Astrocyte (in vitro differentiated cells and primary cell): ENCODE results near the gene L3MBTL1. TPM values are rescaled to one million over a fixed set of nuclear protein-coding genes. Genes with fewer than 3 reads are reported as not detected.

ENCODE experiments used
- DNase-seq: peaks from one replicate; pipeline ENCODE4 v3.0.0-alpha.2; 2010; ENCODE audit warnings: low read depth
- FAIRE-seq: peaks from 2 replicates; lab custom pipeline; 2011; peaks lifted over from hg19 to GRCh38; lab: Jason Lieb, UNC
- H2AFZ ChIP-seq: 2 replicates; pipeline ENCODE4 v1.6.0; 2012; ENCODE audit warnings: low read depth, low read length, inconsistent platforms
- H3K27ac ChIP-seq: 2 replicates; pipeline ENCODE4 v1.5.1; 2011; ENCODE audit warnings: low read depth, low read length, inconsistent platforms
- H3K27me3 ChIP-seq: 2 replicates; pipeline ENCODE4 v1.6.0; 2011; ENCODE audit warnings: low read length, inconsistent platforms; ENCODE audit not compliant: insufficient read depth
- H3K36me3 ChIP-seq: 2 replicates; pipeline ENCODE4 v1.5.1; 2011; ENCODE audit warnings: low read length, inconsistent platforms; ENCODE audit not compliant: insufficient read depth
- H3K4me1 ChIP-seq: 2 replicates; pipeline ENCODE4 v1.5.1; 2011; ENCODE audit warnings: low read length, inconsistent platforms; ENCODE audit not compliant: insufficient read depth
- H3K4me2 ChIP-seq: 2 replicates; pipeline ENCODE4 v1.6.0; 2012; ENCODE audit warnings: low read length, inconsistent platforms
- H3K4me3 ChIP-seq: 2 replicates; pipeline ENCODE4 v1.5.1; 2011; ENCODE audit warnings: low read depth, mild to moderate bottlenecking, low read length, inconsistent platforms; ENCODE audit not compliant: insufficient read depth
- H3K79me2 ChIP-seq: 2 replicates; pipeline ENCODE4 v1.6.0; 2012; ENCODE audit warnings: mild to moderate bottlenecking, low read length, inconsistent platforms; ENCODE audit not compliant: insufficient read depth
- H3K9ac ChIP-seq: 2 replicates; pipeline ENCODE4 v1.6.0; 2012; ENCODE audit warnings: mild to moderate bottlenecking, low read length, inconsistent platforms
- H3K9me3 ChIP-seq: 2 replicates; pipeline ENCODE4 v1.5.1; 2012; ENCODE audit warnings: low read depth, mild to moderate bottlenecking, low read length, inconsistent platforms; ENCODE audit not compliant: insufficient read depth
- H4K20me1 ChIP-seq: 2 replicates; pipeline ENCODE4 v1.6.0; 2012; ENCODE audit warnings: low read length, inconsistent platforms; ENCODE audit not compliant: insufficient read depth
- H3K27ac Mint-ChIP-seq: one replicate; pipeline ENCODE4 v1.8.0; 2021; ENCODE audit warnings: mild to moderate bottlenecking, mixed read lengths; ENCODE audit not compliant: unreplicated experiment
- H3K27me3 Mint-ChIP-seq: one replicate; pipeline ENCODE4 v1.8.0; 2021; ENCODE audit warnings: low read depth, mixed read lengths; ENCODE audit not compliant: unreplicated experiment
- H3K36me3 Mint-ChIP-seq: one replicate; pipeline ENCODE4 v1.8.0; 2021; ENCODE audit warnings: low read depth, mixed read lengths; ENCODE audit not compliant: unreplicated experiment
- H3K4me1 Mint-ChIP-seq: one replicate; pipeline ENCODE4 v1.8.0; 2021; ENCODE audit warnings: low read depth, mixed read lengths; ENCODE audit not compliant: unreplicated experiment
- H3K4me3 Mint-ChIP-seq: one replicate; pipeline ENCODE4 v1.8.0; 2021; ENCODE audit warnings: mild to moderate bottlenecking, moderate library complexity, mixed read lengths; ENCODE audit not compliant: unreplicated experiment
- H3K9me3 Mint-ChIP-seq: one replicate; pipeline ENCODE4 v1.8.0; 2021; ENCODE audit warnings: mild to moderate bottlenecking, mixed read lengths; ENCODE audit not compliant: unreplicated experiment
- EZH2 ChIP-seq: IDR thresholded peaks from 2 replicates; pipeline ENCODE4 v1.6.1; 2012; ENCODE audit warnings: mild to moderate bottlenecking, low read length, inconsistent platforms; ENCODE audit not compliant: insufficient read depth
- total RNA-seq: library from RNA; stranded (reverse); gene quantifications from 2 replicates; pipeline ENCODE4 v1.2.1, GENCODE V29; 2021
- TF ChIP-seq, protein P1 (sequence below): IDR thresholded peaks from 2 replicates; pipeline ENCODE4 v1.5.1; 2011; ENCODE audit warnings: low read depth, mild to moderate bottlenecking, inconsistent platforms, low read length, moderate library complexity; ENCODE audit not compliant: insufficient read depth

Gene L3MBTL1
- total RNA-seq, 1 donor from 2014 or later = 13.0 TPM

DNA sequence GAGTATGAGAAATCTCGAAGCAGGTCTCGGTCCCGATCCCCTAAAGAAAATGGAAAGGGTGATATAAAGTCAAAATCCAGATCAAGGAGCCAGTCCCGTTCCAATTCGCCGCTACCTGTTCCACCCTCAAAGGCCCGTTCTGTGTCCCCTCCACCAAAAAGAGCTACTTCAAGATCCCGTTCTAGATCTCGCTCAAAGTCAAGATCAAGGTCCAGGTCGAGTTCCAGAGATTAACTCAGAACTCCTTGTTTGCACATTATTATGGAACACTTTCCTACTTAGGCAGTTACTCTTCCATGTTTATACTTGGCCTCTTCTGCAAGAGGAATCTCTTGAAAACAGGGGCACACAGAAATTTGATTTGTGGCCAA, 46.7 kb upstream of the L3MBTL1 start:
- H3K4me2 ChIP-seq = peak overlapping the region; percentile 94
- no peak overlapping the region for H3K9ac ChIP-seq
- H3K27me3 Mint-ChIP-seq = no peaks in the 10 kb centered on the region
- no peak overlapping the region for H3K4me3 Mint-ChIP-seq
- H3K4me1 ChIP-seq = peaks cover 19% of the 10 kb centered on the region
- H3K27ac Mint-ChIP-seq = no peak overlapping the region
- no peaks in the 10 kb centered on the region for H3K27me3 ChIP-seq
- no peaks in the 10 kb centered on the region for H3K9me3 Mint-ChIP-seq
- no peak for TF ChIP-seq EZH2
- TF ChIP-seq, protein P1, sequence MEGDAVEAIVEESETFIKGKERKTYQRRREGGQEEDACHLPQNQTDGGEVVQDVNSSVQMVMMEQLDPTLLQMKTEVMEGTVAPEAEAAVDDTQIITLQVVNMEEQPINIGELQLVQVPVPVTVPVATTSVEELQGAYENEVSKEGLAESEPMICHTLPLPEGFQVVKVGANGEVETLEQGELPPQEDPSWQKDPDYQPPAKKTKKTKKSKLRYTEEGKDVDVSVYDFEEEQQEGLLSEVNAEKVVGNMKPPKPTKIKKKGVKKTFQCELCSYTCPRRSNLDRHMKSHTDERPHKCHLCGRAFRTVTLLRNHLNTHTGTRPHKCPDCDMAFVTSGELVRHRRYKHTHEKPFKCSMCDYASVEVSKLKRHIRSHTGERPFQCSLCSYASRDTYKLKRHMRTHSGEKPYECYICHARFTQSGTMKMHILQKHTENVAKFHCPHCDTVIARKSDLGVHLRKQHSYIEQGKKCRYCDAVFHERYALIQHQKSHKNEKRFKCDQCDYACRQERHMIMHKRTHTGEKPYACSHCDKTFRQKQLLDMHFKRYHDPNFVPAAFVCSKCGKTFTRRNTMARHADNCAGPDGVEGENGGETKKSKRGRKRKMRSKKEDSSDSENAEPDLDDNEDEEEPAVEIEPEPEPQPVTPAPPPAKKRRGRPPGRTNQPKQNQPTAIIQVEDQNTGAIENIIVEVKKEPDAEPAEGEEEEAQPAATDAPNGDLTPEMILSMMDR = no peak
- H3K27ac ChIP-seq = no peak overlapping the region
- H3K4me1 Mint-ChIP-seq = peaks cover 7% of the 10 kb centered on the region
- no peak for FAIRE-seq
- DNase-seq = no peak
- H3K9me3 ChIP-seq = no peaks in the 10 kb centered on the region
- no peak overlapping the region for H3K4me3 ChIP-seq
- H3K36me3 Mint-ChIP-seq = peaks cover 29% of the 10 kb centered on the region
- H2AFZ ChIP-seq = no peak overlapping the region
- peaks cover 65% of the 10 kb centered on the region for H3K36me3 ChIP-seq
- H3K79me2 ChIP-seq = peaks cover 70% of the 10 kb centered on the region
- peaks cover 73% of the 10 kb centered on the region for H4K20me1 ChIP-seq

DNA sequence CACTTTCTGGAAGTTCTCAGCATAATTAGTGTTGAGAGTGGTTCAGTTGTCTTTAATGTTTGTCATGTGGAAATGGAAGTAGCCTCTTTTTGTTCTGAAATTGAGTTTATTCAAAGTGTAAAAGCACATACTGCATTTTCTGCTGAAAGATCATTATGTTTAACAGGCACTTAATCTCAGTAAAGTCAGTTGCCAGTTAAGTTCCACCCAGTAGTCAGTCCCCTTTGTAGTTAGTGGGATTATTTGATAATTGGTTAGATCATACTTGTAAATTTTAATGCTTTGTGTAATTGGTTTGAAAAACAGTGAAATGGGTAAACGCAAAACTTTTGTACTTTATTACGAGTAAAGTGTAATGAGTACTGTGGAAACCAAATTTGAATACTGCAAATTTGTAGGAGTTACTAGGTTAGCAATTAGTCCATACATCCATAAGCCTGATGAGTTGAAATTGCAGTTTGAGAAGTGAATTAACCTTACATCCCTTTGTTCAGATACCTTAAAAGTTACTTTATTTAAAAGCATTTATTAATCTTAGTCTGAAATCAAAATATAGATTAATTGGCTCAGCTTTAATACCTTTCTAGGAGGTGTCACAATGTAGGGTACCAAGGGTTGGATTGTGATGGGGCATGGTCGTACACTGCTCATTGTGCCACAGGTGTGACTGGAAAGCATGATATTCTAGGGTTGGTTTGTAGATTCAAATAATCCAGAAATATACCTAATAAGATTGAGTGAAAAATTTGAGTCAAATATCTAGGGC, 45.4 kb upstream of the L3MBTL1 start:
- peaks cover 13% of the 10 kb centered on the region for H3K4me1 ChIP-seq
- H3K9me3 ChIP-seq = no peaks in the 10 kb centered on the region
- Mint-ChIP-seq H3K36me3 (peaks cover 29% of the 10 kb centered on the region), H3K4me3 (peak overlapping the region; percentile 60), H3K27me3 (no peaks in the 10 kb centered on the region), H3K4me1 (peaks cover 7% of the 10 kb centered on the region), H3K27ac (no peak overlapping the region), H3K9me3 (no peaks in the 10 kb centered on the region)
- peaks cover 70% of the 10 kb centered on the region for H3K79me2 ChIP-seq
- no peak overlapping the region for H2AFZ ChIP-seq
- no peak for DNase-seq
- H3K27me3 ChIP-seq = no peaks in the 10 kb centered on the region
- H3K27ac ChIP-seq = no peak overlapping the region
- FAIRE-seq = no peak
- H3K9ac ChIP-seq = peak overlapping the region; percentile 15
- peaks cover 85% of the 10 kb centered on the region for H4K20me1 ChIP-seq
- H3K4me3 ChIP-seq = no peak overlapping the region
- TF ChIP-seq, protein P1 = no peak
- no peak for TF ChIP-seq EZH2
- H3K36me3 ChIP-seq = peaks cover 73% of the 10 kb centered on the region
- H3K4me2 ChIP-seq = peak overlapping the region; percentile 38
